ENCODE measurements around the gene TTBK2. TPM values are rescaled to one million over a fixed set of nuclear protein-coding genes. Genes with fewer than 3 reads are reported as not detected.

Gene TTBK2
- total RNA-seq, 1 experiment from 2014 or later = 18.6 TPM

- TF ChIP-seq ZNF281 (CRISPR knock-in tag; IDR thresholded peaks at IDR 0.05) (no peak), FOXJ3 (CRISPR knock-in tag; IDR thresholded peaks at IDR 0.05; ENCODE audit: borderline replicate concordance) (no peak), FOXK1 (CRISPR knock-in tag; IDR thresholded peaks at IDR 0.05) (no peak)
Measured at GRCh38 chr15:42800731-42801474, 119.7 kb downstream of the TTBK2 start (continued).

- no peak for ATAC-seq
- no peak overlapping the region for H3K4me3 Mint-ChIP-seq
Measured at GRCh38 chr15:42798802-42799201, 121.8 kb downstream of the TTBK2 start.

More at GRCh38 chr15:42798802-42799201, 121.8 kb downstream of the TTBK2 start:
- H3K36me3 Mint-ChIP-seq = peaks cover 3% of the 10 kb centered on the region; the same call in 1 of the 2 replicates
- H3K27ac Mint-ChIP-seq = no peak overlapping the region
- H3K9me3 Mint-ChIP-seq = no peaks in the 10 kb centered on the region
- TF ChIP-seq SMAD3 (CRISPR knock-in tag; IDR thresholded peaks at IDR 0.05; ENCODE audit: borderline replicate concordance) = no peak
- no peak for TF ChIP-seq NFYB (CRISPR knock-in tag; conservative IDR thresholded peaks at IDR 0.05; ENCODE audit: low read depth)
- no peak for TF ChIP-seq ZSCAN18 (CRISPR knock-in tag; IDR thresholded peaks at IDR 0.05)
- no peak for TF ChIP-seq NFE2L1 (CRISPR knock-in tag; IDR thresholded peaks at IDR 0.05)
- TF ChIP-seq ETV6 (CRISPR knock-in tag; IDR thresholded peaks at IDR 0.05) = no peak
- no peak for TF ChIP-seq ZBTB21 (CRISPR knock-in tag; IDR thresholded peaks at IDR 0.05; ENCODE audit: borderline replicate concordance)
- TF ChIP-seq ZNF121 (CRISPR knock-in tag; IDR thresholded peaks at IDR 0.05) = no peak
- no peak for TF ChIP-seq ZNF416 (CRISPR knock-in tag; IDR thresholded peaks at IDR 0.05)
- no peak for TF ChIP-seq AR (CRISPR knock-in tag; IDR thresholded peaks at IDR 0.05)
- TF ChIP-seq ZNF138 (CRISPR knock-in tag; conservative IDR thresholded peaks at IDR 0.05) = no peak
- no peak for TF ChIP-seq ATF1 (CRISPR knock-in tag; IDR thresholded peaks at IDR 0.05)
- no peak for TF ChIP-seq EMX1 (CRISPR knock-in tag; IDR thresholded peaks at IDR 0.05)
- TF ChIP-seq NR3C1 (CRISPR knock-in tag; conservative IDR thresholded peaks at IDR 0.05; ENCODE audit: low read depth) = no peak
- TF ChIP-seq USF2 (CRISPR knock-in tag; IDR thresholded peaks at IDR 0.05) = no peak
- TF ChIP-seq NFATC4 (CRISPR knock-in tag; IDR thresholded peaks at IDR 0.05) = no peak
- TF ChIP-seq E2F4 (CRISPR knock-in tag; IDR thresholded peaks at IDR 0.05; ENCODE audit: borderline replicate concordance, low read depth) = no peak
- TF ChIP-seq PRDM15 (CRISPR knock-in tag; IDR thresholded peaks at IDR 0.05) = no peak
- no peak for TF ChIP-seq HMGXB4 (CRISPR knock-in tag; IDR thresholded peaks at IDR 0.05)
- CTCF ChIA-PET = no interaction called here
- no peak for DNase-seq (ENCODE audit: low spot score)
- no peaks in the 10 kb centered on the region for H3K27me3 Mint-ChIP-seq (ENCODE audit: low read depth)
- POLR2A ChIA-PET = no interaction called here
- no peaks in the 10 kb centered on the region for H3K4me1 Mint-ChIP-seq

Data from WTC11 (cell line).